HG03460 (cell line): ENCODE measurements around the gene CYGB.

Source experiments
- ATAC-seq: cut with Tn5 transposase; IDR thresholded peaks from one replicate; pipeline ENCODE4 v1.9.1; 2021; ENCODE audit not compliant: unreplicated experiment

The CYGB gene

DNA sequence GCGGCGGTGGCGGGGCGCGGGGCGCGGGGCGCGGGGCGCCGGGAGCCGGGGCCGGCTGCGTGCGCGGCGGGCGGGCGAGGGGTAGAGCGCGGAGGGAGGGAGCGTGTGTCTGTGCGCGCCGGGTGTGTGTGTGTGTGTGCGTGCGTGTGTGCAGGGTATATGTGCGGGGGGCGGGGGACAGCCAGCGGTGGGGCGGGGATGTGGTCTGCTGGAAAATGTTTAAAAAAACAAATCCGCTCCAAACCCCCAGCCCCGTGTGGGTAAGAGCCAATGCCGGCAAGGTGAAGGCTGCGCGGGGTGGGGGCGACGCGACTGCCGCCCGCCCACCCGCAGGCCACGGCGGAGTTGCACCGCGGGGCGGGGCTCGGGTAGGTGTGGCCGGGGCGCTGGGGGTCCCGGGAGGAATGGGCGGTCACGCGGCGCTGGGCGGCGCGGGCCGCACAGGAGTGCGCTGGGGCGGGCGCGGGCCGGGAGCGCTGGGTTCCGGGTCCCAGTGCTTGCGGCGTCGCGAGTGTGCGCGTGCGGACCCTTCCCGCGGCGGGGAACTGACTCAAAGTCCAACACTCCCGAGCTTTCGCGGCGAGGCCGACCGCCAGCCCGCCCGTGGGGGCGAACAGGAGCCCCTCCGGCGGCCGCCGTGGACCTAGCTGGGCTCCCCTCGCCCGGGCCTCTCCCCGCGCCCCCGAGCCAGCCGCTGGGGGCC lies at the start of gene CYGB:
Gene CYGB, minus strand, starts transcription at position 132 of the 703 bp plus-strand sequence. CDS start 167 bp downstream, outside the sequence.
- no peak for ATAC-seq

DNA sequence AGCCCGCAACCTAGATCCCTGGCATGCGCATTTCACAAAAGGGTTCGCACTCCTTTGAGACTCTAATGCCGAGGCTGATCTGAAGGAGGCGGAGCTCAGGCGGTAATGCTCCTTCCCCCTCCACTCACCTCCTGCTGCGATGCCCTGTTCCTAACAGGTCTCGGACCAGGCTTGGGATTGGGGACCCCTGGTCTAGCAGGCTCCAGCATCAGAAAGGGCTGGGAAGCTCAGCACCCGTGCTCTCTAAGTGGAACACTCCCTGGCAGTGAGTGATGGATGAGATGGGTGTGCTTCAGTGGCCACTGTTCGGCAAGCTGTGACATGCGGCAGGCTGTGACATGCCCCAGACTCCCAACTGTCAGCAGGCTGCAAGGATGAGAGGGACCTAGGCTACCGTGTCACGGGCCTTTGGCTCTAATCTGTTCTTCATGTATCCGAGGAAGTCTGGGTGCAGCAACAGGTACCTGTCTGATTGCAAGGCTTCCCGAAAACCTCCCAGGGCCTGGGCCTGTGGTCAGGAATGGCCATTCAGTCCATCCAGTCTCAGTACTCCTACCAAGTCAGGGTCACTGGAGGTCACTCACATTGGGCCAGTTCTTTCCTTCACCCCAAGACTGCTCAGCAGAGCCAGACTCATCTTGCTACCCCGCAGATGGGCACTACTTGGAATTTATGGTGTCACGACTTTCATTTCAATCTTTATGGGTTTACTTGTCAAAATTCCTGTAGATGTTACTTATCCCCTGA lies 49.4 kb upstream of the CYGB start:
- ATAC-seq = no peak

DNA sequence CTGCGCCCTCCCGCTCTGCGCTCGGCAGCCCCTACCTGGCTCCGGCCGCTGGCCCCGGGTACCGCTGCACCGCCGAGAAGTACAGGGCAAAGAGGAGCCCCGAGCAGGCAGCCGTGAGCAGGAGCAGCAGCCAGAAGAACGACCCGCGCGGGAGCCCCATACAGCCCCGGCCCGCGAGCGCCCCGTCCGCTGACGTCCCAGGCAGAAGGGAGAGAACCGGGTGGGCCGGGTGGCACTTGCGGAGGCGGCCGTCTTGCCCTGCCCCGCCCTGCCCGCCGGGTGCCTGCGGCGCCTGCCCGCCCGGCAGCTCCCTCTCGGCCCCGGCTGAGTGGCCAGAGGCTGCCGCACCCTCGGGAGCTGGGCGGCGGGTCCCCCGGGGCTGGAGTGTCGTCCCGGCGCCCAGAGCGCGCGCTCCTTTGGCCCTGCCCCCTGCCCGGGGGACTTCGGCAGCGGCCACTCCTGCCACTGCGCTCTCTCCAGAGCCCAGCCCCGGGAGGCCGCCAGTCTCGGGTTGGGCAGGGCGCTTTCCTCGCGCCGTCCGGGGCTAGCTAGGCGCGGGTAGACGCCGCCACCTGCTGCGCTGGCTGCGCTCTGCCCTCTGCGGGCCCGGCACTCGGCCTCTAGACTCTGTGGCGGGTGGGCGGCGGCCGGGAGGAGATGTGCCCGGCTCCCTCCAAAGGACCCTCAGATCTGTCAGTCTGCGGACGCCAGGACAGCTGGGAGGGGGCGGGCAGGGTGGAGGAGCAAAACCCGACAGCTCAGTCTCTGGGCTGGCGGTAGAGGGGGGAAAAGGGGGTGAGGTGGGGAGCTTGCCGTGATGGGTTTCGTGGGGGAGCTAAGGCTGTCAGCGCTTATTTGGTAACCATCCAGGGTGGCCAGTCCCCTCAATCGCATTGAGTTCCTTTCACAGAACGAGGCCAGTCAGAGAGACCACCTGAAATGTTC lies 48.4 kb upstream of the CYGB start, which contains the start of gene ST6GALNAC2:
Gene ST6GALNAC2, minus strand, starts transcription at position 212 of the 945 bp plus-strand sequence. Its CDS starts 52 bp downstream, at position 160.
- no peak for ATAC-seq

DNA sequence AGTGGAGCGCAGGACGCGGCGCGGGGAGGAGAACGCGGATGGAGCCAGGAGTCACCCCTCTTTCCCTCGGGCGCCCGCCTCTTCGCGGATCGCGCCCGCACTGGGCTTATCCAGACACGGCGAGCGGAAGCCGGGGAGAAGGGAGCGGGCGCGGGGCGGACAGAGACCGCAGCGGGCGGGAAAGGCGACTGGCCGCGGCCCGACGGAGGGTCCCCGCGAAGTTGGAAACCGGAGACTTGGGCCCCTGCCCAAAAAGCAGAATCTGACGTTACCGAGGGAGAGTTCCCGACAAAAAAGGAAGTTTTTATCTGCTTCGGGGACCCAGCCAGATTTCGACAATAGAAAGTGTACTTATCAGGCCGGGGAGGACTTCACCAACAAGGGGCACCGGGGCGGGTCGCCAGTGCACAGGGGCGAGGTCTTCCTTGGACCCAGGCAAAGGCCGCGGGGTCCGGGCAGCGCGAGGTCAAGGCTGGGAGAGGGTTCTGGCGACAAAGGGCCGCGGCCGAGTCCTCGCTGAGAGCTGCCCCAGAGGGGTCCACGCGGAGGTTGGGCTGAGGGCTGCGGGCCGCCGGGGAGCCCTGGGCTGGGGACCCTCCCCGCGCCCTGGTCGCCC lies 47.6 kb upstream of the CYGB start:
- ATAC-seq = no peak

DNA sequence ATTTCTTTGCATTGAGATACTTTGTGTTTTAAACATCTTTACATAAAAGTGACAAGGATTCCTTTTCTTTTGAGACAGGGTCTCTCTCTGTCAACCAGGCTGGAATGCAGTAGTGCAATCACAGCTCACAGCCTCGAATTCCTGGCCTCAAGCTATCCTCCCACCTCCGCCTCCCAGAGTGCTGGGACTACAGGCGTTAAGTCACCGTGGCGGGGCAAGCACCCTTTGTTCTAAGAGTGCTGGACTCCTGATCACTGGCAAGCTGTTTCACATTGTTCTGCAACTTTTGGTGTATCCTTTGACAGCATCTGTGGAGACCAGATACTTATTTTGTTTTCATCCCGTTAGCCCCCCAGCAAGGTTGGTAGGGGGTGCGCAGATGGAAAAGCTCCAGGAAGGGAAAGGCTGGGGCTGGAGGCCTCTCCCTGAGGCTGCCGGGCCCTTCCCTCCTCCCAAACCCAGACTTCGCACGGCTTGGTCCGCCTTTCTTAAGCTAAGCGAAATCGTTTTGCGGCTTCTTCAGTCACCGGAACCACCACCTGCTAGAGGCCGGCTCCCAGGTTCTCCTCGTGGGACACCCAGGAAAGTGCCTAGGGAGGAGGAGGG lies 47.0 kb upstream of the CYGB start:
- no peak for ATAC-seq

DNA sequence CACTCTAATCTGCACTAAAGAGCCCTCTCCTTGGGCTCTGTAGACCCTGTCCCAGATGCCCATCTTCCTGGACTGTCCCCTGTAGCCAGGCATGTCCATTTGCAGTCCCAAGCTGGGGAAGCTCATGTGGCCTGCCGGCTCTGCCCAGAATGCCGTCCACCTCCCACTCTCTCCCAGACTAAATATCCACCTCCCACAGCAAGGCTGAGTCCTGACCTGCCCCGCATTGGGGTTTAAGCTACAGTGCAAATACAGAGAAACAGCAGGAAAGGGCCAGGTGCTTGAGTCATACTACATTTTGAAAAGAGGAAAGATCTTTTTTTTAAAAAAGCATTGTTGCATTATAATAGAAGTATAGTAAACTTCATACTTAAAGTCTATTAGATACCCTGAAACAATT lies 45.2 kb upstream of the CYGB start:
- no peak for ATAC-seq

DNA sequence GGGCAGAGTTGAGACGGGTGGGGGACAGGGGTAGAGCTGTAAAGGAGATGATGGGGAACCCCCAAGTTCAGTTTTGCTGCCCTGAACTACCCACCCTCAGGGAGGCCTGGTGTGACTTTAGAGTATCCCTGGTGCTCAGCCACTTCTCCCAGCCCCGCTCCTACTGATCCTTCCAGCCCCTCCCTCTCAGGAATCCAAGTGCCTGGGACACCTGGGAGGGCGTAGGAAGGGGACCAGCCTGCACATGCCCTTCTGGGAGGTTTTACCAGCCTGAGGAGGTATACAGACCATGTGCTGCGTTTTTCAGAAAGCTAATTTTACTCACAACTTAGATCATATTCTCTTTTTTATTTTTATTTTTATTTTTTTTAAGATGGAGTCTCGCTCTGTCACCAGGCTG lies 44.0 kb upstream of the CYGB start:
- ATAC-seq = no peak

DNA sequence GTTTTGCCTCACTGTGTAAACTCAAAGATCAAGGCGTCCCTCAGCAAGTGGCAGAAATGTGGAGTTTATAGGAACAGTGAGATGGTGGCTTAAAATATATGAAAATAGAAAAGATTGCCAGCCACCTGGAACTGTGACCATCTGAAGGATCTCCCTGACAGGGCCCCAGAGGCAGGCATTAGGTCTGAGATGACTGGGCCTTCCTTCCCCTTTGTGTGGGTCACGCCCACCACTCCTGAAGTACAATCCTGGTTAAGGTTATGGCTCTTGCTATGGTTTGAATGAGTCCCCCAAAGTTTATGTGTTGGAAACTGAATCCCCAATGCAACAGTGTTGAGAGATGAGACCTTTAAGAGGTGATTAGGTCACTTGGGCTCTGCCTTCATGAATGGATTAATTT lies 41.8 kb upstream of the CYGB start:
- no peak for ATAC-seq

DNA sequence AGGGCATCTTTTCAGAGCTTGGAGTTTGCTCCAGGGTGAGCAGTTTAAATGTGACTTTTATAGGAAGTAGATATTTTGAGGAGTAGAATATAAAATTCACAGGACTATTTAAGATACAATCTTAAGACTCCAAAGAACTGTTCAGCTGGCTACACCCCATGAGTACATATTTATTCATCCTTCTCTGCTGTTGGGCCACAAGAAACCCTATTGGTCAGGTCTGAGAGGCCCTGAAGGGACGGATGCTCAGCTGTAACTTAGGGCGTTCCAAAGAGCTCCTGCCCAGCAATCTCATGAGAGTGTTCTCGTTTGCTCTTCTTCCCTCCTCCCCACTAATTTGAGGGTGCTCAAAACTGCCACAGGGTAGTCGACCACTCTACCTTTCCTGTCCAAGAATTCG lies 40.9 kb upstream of the CYGB start:
- ATAC-seq = no peak

DNA sequence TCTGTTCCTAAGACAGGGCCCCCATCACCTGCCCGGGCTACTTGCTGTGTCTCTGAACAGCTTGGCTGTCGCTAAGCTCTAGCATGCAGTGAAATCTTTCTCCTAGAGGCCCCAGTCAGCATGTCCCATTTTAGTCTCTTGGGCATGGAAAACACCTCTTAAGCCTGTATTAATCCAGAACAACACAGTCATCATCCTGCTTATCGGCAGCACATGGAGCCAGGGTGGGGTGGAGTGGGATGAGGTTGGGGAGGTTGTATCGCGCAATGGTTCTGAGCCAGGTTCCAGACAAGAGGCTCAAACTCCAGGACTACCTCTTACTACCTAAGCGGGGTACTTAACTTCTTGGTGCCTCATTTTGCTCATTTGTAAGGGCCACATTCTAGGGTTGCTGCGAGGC lies 40.4 kb upstream of the CYGB start:
- no peak for ATAC-seq

DNA sequence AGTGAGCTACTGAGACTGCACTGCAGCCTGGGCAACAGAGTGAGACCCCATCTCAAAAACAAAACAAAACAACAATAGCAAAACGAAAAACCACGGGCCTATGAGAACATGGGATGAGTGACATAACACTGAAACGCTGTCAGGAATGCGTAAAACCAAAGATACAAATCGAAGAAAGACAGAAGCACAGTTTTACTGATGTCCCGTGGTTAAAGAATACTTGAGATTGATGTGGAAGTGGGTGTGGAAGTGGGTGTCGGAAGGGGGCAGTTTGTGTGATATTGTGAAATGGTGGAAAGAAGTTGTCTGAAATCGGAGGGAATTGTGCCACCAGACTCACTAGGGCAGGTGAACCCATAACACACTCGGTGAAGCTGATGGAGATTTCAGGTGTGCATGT lies 38.7 kb upstream of the CYGB start:
- ATAC-seq = no peak

DNA sequence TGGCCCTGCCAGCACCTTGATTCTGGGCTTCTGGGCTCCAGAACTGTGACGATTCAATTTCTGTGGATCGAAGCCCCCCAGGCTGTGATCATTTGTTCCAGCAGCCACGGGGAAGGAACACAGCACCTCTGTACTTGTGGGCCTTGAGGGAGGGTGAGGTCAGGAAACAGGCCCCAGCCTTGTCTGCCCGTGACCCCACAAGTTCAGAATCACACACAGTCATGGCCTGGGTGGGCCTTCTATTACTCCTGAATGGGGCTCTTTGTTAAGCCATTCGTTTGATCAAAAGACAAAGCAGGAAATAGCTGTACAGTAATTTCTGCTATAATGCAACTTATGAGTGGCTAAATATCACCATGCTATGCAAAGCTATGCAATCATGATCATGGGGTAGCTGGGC lies 38.1 kb upstream of the CYGB start:
- ATAC-seq = no peak

DNA sequence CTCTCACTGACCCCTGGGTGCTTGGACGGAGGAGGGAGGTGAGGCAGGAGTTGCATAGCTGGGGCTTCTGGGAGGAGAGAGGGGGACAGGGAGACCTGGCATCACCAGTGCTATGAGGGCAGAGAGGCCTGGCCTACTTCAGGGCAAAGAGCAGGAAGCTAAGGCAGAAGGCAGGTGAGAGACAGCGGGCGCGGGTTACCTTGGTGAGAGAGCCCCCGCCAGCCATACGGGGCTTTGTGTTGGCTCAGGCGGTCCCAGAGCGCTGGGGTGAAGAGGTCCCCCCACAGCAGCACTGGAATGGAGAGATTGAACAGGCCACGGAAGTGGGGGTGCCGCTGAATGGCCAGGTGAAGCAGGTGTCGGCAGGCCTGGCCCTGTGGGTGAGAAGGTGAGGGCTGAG lies 36.7 kb upstream of the CYGB start:
- no peak for ATAC-seq

DNA sequence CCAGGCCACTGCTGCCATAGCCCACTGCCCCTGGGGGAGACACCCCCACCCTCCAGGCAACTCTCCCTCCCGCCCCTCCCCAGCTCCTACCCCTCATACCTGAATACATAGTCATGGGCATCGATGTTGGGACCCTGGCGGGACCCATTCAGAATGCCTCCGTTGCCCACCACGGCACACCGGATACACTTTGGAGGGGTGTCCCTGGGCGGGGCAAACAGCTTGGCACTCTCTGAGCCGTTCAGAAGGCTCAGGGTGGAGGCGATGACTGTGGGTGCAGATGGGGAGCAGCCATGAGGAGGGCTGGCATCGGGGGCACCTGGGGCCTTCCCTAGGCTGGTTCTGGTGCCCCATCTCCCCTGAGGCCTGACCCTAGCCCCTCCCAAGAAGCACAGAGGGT lies 35.6 kb upstream of the CYGB start:
- no peak for ATAC-seq

DNA sequence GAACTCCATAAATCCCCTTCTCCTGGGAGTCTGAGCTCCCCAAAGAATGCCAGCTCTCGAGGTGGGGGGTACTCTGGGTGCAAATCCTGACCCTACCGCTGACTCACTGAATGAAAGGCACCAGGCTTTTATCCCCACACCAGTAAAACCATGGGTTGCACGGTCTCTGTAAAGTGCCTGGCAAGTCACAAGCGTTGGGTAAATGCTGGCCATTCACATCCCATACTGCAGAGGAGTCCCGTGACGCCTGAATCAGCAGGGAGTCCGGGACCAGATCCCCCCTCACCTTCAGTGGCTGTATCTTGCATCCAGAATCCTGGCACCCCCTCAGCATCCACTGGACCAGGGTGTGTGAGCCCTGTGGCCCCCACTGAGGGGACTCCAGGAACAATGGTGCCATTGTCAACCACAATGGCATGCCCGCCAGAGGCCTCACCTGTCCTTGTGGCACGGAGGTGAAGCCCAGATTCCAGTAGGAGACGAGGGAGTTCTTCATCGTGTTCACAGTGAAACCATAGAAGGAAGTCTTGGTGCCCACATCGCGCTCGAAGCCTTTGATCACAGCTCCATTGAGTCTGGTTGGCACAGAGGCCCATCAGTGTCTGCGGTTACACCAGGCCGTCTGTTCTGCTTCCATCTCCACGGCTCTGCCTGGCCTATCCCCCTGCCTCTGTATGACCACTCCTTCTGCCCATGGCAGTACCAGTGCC lies 34.8 kb upstream of the CYGB start:
- no peak for ATAC-seq

DNA sequence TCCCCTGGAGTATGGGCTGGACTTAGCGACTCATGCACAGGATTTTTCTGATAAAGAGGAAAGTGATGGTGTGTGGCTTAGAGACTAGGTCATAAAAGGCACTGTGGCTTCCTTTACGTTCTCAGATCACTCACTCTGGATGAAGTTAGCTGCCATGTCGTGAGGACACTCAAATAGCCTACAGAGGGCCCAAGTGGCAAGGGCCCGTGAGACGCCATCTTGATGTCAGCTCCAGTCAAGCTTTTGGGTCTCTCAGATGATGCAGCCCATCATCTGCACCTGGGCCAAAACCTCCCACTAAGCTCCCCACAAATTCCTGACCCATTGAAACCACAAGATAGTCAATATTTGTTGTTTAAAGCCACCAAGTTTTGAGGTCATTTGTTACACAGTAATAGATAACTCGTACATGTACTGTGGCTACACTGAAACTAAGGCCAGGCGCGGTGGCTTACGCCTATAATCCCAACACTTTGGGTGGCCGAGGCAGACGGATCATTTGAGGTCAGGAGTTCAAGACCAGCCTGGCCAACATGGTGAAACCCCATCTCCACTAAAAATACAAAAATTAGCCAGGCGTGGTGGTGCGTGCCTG lies 33.5 kb upstream of the CYGB start:
- no peak for ATAC-seq

DNA sequence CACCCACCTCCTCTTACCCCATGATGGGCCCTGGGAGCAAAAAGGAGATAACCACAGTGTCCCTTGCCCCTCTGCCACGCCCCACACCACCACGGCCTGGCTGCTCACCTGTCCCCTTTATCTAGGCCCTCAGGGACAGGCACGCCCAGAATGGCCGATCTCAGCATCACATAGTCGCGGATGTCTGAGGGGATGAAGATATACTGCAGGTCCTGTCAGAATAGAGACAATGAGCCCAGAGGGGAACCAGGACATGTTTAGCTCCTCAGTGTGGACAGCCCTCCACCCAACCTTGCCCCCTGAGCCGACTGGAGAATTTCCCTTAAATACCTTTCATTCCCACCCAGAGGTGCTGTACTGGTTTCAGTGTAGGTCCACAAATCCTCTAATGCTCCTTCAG lies 32.9 kb upstream of the CYGB start:
- ATAC-seq = no peak

DNA sequence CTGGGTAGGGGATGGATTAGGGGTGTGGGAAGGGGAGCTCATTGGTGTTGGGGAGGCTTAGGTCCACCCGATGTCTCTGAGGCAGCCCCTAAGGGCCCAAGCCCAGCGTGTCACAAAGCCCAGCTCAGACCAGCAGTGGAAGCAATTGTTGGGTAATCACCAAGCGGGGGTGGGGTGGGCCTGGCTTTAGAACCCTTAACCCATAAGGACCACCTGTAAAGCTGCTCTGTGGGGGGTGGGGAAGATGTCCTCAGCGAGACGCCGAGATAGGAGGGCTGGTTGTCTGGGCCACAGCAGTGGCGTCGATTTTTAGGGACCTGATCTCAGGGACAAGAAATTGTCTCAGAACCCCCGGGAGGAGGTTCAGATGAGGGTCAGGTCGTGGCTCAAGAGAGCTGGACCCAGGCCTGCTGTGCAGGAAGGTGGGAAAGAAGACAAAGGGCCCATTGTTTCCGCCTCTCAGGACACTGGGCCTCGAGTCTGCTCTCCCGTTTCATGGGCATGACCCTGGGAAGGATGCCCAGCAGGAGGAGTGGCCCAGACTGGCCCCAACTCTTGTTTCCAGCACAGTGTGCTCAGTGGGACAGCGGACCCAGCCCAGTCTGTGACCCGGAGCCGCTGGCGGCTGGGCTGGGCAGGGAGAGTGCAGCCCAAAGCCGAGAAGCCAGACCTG lies 32.2 kb upstream of the CYGB start:
- ATAC-seq = no peak

DNA sequence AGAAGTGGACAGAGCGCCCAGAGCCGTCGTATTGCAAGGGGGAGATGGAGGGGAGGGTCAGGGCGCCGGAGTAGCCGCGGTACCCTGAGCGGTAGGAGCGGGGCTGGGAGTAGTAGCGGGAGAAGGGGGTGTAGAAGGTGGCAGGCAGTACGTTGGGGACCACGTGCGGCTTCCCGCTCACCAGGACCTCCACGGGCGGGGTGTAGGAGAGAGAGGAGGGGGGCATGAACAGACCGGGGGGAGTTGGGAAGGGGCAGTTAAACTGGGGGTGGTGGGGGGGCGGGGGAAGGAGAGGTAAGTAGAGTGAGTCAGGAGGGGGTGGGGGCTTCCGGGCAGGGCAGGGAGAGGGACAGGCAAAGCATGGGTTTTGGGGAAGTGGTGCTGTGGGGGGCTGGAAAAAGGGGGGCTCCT lies 31.3 kb upstream of the CYGB start:
- ATAC-seq = no peak
